Hematopoietic multipotent progenitor cell treated with erythropoietin and hydrocortisone succinate and interleukin-3 and kit ligand, for 17 days (in vitro differentiated cells): ENCODE results near the gene PHF8.

ENCODE experiments used
- DNase-seq: peaks from one replicate; pipeline ENCODE4 v3.0.0-alpha.2; 2015; ENCODE audit warnings: low spot score

The PHF8 gene

DNA sequence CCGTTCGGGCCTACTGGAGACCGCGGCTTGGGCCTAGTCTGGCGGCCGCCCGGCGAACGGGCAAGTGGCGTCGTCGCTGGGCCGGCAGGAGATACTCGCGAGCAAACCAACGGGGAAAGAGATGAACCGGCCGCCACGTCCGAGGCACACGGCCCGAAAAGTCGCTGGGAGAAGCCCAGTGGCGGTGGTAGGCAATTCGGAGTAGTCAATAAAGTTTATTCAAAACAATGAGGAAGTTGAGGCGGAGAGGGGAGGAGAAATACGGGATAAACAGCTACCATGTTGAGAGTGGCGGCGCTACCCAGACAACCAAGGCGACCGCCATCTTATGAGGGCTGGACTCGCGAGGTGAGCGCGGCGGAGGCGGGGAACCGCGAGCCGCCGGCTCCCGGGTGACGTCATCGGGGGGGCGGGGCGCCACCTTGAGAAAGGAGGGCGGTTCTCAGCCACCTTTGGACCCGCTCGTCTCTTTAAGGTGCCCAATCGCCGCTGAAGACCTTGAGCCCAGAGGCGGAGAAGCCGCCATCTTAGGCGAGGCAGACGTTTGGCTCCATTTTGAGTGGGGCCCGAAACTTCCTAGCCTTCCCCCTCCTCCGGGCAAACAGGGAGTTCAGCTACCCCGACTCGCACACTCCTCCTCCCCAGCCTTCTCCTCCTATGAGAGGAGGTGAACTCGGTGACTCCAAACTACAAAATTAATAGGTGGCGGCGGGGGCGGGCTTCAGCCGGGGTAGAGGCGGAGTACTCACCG, at the start of gene PHF8:
PHF8 (minus strand) TSS at position 348 of the 751 bp plus-strand sequence. CDS start 1,745 bp downstream, outside the sequence.
- DNase-seq = peak; percentile 93

DNA sequence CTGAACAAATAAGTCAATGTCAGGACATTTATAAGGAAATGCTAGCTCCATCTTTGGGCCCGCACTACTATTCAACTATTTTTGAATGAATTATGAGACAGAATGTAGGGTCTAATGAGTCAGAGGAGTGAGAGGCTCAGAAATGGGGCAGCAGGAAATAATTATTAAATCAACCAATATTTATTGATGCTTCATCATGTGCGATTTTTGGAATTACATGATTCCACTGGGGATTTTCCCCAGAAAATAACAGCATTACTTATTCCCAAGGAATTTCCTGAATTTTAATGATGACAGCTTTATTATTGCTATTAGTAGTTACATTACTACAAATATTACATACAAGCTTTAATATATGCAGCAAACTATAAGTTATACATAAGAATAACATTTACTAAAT, 49.3 kb upstream of the PHF8 start:
- no peak for DNase-seq

DNA sequence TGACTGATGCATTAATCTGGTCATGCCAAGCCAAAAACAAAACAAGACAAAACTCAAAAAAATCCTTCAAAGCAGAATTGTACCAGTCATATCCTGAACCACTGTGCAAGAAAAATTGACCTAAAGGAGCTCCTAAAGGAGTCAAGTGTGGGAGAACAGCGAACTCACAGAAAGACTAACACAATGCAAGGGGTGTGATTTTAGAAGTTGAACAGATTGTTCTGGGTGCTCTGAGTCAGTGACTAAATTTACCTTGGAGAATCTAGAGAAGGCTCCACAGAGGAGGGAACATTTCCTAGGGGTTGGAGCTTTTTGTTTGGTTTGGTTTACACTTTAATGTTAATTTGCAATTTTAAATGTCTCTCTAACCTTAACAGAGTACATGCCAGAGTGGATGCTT, 48.9 kb upstream of the PHF8 start:
- no peak for DNase-seq

DNA sequence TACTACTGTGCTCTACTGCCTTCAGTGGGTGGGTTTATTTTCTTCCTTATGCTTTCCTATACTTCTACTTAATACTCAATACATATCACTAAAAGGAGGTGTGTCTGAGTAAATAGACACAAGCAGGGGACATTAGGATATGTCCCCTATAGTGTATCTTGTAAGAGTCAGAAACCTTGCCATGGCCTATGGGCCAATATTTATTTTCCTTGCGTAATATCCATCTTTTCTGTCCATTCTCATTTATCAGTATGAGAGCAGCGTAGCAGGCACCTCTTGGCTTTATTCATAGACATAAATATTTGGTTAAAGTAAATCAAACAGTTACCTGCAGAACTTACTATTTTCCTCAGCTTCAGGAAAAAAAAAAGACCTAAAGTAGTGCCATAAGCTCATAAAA, 46.6 kb upstream of the PHF8 start:
- no peak for DNase-seq

DNA sequence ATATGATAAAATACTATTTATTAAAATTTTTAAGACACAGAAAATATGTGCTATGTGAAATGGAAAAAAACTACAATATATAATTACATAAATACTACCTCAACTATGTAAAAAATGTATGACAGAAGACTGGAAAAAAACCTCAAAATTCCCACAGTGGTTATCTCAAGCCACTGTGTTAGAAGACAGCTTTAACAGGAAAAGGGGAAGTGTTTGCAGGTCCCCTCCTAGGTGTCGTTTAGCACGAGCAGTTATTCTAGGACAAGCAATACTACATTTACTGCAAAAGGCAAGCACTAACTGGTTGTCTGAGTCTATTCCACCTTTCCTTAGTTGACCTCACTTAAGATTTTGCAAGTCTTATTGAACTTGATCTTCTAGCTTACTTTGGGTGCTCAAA, 44.9 kb upstream of the PHF8 start:
- no peak for DNase-seq

DNA sequence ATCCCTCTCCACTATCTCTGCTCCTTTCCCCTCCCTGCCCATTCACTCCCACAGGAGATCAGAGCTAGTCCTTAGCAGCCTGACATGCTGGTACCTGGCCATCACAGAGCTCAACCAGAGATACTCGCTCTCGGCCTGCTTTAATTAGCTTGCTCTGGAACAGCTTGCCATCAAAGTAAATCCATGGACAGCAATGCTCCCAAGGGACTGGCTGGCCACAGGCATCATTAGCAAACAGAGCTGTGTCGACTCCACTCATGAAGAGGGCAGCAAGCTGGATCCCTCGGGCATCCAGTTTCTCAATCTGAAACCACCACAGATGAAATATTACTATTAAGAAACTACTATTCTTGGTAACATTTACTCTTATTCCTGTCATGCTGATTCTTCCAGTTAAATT, 43.4 kb upstream of the PHF8 start:
- DNase-seq = no peak

DNA sequence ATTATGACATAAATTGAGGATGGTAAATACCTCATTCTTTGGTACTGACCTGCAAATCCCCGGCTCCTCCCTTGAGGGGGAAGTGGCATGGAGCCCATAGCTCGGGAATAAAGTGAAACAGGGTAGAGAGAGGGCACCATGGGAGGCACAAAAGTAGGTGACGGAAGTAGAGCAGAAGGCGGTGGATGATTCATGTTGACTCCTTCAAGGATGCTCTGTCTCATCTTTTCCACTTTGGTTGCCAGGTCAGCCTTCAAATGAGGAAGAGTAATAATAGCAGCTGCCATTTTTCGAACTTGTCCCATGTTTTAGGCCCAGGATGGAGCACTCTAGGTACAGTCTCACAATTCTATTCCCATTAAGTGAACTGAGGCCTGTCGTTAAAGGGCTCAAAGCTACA, 41.4 kb upstream of the PHF8 start:
- DNase-seq = no peak

DNA sequence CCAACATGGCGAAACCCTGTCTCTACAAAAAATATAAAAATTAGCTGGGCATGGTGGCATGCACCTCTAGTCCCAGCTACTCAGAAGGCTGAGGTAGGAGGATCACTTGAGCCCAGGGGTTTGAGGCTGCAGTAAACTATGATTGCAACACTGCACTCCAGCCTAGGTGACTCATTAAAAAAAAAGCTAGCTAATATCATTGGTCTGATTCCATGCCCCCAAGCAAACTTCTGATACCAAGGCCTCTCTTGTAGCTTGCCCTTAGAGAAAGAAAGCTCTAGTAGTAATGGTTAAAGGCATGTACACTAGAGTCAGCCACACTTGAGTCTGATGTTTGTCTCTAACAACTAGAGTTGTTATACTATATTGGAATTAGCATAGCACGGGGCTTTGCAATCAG, 32.6 kb upstream of the PHF8 start:
- DNase-seq = no peak

DNA sequence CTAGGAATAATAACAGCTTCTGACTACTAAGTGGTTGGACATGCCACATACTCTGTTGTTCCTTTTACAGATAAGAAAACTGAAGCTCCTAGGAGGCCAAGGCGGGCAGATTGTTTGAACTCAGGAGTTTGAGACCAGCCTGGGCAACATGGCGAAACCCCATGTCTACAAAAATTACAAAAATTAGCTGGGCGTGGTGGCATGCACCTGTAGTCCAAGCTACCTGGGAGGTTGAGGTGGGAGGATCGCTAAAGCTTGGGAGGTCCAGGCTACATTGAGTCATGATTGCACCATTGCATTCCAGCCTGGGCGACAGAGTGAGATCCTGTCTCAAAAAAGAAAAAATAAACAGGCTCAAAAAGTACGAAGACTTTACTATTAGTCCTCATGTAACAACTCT, 30.6 kb upstream of the PHF8 start:
- DNase-seq = no peak

DNA sequence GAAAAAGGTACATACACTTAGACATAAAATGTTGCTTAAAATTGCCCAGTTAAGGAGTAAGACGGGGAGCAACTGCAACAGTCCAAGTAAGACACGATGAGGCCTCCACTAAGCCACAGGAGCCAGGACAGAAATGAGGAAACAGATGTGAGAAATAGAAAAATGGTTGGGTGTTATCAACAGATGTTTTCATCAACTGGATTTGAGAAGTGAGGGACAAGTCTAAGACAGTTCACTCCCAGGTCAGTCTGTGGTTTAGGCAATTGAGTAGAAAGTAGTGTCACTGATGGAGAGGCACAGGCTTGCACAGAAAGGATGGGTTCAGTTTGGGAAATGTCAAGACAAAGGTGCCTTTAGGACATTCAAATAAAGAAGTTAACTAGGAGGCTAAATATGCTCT, 23.5 kb upstream of the PHF8 start:
- no peak for DNase-seq

DNA sequence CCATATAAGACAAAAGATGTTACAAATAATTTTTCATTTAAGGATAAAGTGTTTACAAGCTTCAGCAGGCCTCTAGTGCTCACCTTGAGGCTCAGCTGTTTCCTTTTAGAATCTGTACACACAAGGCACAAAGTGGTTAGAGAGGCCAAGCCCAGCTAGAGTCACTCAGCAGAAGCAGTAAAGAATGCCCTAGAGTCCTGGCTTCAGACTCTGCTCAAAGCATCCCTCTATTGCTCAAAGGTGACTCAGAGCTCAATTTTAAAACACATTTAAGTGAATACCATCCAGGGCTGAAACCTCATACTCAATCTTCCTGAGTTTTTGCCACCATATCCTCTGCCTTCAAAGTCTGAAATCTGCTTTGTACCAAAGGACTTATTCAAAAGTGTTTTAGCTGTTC, 22.6 kb upstream of the PHF8 start:
- no peak for DNase-seq

DNA sequence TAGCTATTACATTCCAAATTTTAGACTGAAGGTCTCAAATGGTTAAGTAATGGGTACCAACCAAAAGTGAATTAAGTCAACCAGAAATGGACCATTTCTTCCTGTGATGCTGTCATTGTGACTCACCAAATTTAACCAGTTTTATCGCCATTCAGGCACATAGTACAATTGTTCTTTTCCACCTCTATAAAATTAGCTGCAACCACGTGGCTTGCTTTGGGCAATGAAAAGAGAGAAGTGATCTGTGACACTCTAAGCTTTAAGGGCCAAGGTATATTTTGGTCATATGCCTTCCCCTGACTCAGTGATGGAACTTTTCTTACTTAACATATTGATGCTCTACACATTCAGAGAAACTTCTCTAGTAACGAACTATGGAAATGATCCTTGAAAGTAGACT, 20.3 kb upstream of the PHF8 start:
- no peak for DNase-seq

DNA sequence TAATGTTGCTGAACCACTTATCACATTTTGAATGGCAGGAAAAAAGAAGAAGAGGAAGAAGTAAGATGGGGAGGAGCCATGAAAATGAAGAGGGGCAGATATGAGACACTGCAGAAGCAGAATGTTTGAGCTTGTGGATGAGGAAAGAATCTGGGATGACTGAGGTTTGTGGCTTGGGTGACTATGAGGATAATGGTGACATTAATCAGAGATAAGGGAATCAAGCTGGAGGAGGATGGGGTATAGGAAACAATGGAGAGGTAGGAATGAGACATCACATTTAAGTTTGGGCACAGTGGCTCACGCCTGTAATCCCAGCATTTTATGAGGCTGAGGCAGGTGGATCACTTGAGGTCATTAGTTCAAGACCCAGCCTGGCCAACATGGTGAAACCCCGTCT, 19.1 kb upstream of the PHF8 start:
- DNase-seq = no peak

DNA sequence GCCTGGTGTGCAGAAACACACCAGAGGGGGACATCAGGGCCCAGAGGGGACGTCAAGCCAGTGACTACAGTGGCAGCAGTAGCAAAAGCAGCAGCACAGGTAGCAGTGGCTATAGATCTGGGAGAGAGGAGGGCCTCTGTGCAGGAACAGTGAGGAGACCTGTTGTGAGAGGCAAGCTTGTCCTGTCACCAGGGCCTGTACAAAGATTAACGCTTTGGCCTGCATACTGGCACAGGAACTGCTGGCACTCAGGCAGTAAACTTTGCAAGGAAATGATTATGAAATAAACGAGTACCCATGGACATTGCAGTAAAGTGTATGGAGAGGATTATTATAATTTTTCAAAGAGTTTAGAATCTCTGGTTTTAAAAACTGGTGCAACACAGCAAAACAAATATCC, 5.5 kb upstream of the PHF8 start:
- no peak for DNase-seq

DNA sequence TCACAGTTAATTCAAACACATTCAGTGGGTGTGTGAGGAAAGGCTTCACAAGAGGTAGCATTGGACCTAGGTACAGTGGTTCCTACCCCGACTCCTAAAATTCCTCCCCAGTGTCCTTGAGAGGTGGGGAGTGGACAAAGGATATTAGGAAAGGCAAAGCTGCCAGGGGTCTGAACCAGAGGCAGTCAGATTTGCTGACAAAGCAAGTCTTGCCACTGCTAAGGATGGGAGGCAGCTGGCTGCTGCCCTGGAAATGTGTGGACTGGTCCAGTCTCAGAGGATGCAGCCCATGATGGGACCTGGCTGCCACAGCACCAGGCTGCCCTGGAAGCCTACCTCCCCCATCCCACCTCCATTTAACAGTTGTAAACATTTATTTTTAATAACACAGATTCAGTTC, 4.1 kb upstream of the PHF8 start:
- no peak for DNase-seq

DNA sequence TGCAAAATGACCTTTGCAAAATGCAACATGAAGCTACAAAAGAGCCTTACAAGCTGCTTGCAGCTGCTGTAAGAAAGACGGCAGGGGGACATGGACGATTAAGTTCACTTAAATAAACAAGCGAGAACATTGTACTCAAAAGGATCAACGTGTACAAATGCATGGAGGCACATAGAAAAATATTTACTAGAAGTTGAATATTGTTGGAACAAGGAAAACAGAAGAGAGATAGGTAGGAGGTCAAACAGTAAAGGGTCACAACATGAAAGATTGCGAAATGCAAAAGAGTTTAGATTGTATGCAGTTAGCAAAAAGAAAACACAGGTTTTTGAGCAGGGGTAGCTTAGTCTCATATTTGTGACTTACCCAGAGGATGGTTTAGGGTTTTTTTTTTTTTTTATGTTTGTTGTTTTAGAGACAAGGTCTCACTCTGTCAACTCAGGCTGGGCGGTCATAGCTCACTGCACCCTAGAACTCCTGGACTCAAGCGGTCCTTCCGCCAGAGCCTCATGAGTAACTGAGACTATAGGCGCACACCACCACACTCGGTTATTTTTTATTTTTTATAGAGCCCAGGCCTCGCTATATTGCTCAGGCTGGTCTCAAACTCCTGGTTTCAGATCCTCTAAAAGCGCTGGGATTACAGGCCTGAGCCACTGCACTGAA, 1.4 kb upstream of the PHF8 start:
- no peak for DNase-seq

DNA sequence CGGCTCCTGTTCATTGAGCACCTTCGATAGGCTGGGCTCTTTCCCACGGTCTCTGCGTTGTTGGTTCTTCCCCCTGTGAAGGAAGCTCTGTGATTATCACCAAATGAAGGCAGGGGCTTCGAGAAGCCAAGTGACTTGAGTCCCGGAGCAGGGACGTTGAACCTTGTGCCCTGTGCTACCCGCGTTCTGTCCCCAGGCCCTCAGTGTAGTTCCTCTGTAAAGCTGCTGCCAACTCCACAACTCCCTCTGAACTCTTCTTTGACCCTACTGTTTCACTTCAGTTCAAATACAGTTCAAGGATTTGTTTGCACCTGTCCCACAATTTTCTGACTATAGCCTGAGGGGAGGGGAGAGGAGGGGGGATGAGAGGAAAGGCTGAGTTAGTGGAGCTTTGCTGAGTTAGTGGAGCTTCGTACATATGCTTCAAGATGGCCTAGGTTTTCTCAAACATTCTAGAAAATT, 635 bp upstream of the PHF8 start:
- no peak for DNase-seq

DNA sequence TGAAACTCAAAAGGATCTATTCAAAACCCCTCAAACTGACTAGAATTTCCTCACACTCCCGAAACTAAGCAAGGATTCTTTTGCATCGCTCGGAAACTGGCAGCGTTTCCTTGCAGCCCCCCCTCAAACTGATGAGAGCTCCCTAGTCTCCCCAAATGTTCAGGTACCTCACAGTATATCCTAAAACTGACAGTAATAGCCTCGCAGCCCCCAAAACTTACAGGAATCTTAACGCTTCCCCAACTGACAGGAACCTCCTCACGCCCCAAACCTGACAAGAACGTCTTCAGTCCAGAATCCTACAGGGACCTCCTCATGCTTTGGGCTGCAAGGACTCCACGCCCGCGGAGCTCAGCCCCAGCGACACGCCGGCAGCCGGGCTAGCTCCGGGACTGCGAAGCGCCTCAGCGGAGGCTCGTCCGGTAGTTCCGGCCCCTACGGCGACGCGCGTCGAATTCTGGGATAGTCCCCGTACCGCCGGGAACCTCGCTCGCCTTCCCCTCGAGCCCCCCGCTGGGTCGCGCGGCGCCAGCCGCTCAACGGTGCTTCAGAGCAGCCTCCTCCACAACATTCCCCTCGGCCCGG, 640 bp downstream of the PHF8 start:
- DNase-seq = no peak

DNA sequence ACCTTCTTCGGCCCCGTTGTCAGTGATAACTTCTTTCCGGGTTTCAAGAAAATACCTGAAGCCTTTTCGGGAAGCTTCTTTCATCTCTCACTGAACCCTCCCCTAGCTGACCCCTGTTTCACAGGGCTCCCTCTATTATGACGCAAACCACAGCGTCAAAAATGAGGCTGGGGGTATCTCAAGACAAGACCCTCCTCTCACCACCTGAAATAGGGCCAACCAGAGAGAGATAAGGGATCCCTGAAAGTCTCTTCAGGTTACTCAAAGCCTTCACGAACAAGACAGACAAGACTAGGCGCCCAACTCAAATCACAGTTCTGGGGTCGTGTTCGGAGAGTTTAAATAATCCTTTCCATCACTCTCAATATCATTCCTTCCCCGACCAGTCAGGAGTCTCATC, 1.2 kb downstream of the PHF8 start:
- DNase-seq = peak; percentile 26

DNA sequence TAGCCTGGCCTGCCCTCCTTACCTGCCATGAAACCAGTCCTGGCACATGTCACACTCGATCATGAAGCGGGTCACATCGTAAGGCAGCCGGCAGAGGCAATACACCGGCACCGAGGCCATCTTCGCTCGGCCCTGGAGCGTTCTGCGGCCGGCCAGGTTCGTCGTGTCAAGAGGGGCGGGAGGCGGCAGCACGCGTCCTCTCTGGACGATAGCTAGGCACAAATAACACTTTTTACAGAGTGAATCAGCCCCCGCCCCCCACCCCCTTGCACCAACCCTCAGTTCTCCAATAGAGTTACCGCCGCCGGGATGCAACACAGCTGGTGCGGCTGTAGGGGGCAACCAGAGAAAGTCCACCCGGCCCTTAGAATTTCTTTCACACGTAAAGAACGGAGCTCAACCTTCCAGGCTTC, 1.7 kb downstream of the PHF8 start:
- peak; percentile 44 for DNase-seq

DNA sequence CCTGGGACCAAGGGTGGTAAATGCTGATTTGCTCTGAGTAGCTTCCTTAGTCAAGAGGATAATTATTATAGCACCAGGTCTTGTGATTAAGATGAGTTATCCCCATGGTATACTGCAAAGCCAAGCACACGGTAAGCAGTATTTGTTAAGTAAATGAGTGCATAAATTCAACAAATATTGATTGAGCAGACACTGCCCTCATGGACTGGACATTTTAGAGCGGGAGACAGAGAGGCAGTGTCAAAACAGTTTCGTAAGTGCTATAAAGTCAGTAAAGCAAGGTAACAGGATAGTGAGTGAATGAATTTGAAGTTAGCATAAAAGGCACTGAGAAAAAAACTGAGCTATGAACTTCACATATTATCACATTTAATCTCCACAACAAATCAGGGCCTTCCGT, 13.9 kb downstream of the PHF8 start:
- DNase-seq = no peak

DNA sequence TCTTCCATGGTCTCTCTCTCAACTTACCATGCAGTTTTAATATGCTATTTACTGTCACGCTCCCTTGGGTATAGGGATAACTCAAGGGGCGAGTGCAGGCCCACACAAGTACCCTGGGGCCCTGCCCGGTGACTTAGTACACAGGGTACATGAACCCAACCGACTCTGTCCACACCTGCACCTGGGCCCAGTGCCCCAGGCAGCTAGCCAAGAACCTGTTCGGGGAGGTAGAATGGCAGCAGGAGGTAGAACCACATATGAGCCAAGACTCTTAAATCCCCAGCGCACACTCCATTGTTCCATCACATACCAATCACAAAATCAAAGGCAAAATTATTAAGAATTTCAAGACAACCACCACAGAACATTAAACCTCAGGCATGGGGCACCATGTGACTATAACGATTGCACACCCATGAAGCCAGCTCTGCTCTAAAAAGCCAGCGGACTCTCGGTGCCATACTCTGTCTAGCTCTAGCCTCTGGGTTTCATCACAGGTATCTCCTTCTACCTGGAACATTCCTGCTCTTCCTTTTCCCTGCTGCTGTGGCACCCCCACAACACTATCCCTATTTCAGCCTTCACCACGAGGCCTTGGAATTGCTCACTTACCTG, 14.6 kb downstream of the PHF8 start:
- DNase-seq = no peak

DNA sequence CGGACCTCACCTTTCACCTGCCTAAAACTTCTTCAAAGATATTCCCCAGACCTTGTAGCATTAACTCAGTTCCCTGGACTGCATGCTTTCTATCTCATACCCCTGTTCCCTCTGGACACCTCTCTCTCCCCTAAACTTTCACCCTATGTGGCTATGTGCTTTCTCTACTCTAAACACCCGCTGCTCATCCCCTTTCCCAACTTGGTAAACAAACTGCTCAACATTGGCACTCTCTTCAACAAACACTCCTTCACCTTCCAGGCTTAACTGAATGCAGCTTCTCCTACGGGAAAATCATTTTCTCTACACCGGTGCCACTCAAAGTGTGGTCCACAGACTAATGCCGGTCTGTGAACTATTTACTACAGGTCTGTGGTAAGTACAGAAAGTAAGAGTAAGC, 19.9 kb downstream of the PHF8 start:
- no peak for DNase-seq
